ENCODE measurements around the gene AQP2. TPM values are rescaled to one million over a fixed set of nuclear protein-coding genes. Genes with fewer than 3 reads are reported as not detected.

The AQP2 gene
- total and polyA plus RNA-seq, 2 experiments from 2014 or later = 0.07 TPM; not detected in 1

- peak overlapping the region; percentile 54; the same call in 2 of the 3 replicates for H3K4me3 Mint-ChIP-seq
Observed at GRCh38 chr12:49966511-49967041, 16.0 kb downstream of the AQP2 start.

More at GRCh38 chr12:49966511-49967041, 16.0 kb downstream of the AQP2 start:
- Histone ChIP-seq H3K27me3 (ENCODE audit: insufficient read depth) (peaks cover 33% of the 10 kb centered on the region), H3K4me1 (ENCODE audit: insufficient read depth) (no peaks in the 10 kb centered on the region), H3K9me2 (ENCODE audit: insufficient read depth) (no peaks in the 10 kb centered on the region), H3K4me3 (peak overlapping the region; percentile 64; the same call in 1 of the 2 replicates), H3K27ac (ENCODE audit: low read depth) (no peak overlapping the region), H3K4me2 (peak overlapping the region; percentile 92), H3K36me3 (ENCODE audit: insufficient read depth) (no peaks in the 10 kb centered on the region), H3K79me2 (replicated peaks; ENCODE audit: insufficient read depth) (no peaks in the 10 kb centered on the region), H3F3A (replicated peaks; ENCODE audit: low read depth) (no peaks in the 10 kb centered on the region), H2AFZ (peak overlapping the region; percentile 100; the same call in 1 of the 2 replicates), H4K20me1 (replicated peaks; ENCODE audit: insufficient read depth) (no peaks in the 10 kb centered on the region)
- ATAC-seq (peak; percentile 9), DNase-seq (ENCODE audit: low spot score) (no peak)
- Mint-ChIP-seq H3K36me3 (ENCODE audit: low read depth) (no peaks in the 10 kb centered on the region; the same call in 2 of the 3 replicates), H3K27ac (no peak overlapping the region), H3K9me3 (no peaks in the 10 kb centered on the region), H3K27me3 (ENCODE audit: insufficient read depth, low read depth, poor library complexity) (peaks cover 22% of the 10 kb centered on the region), H3K4me1 (peaks cover 8% of the 10 kb centered on the region)
- no peak for TF ChIP-seq POLR2AphosphoS5 (IDR thresholded peaks at IDR 0.05; ENCODE audit: low read depth)
- TF ChIP-seq ZNF114 (CRISPR knock-in tag; IDR thresholded peaks at IDR 0.05) = no peak
- TF ChIP-seq JUNB (IDR thresholded peaks at IDR 0.05; ENCODE audit: unreplicated experiment) = no peak
- TF ChIP-seq, protein P1, sequence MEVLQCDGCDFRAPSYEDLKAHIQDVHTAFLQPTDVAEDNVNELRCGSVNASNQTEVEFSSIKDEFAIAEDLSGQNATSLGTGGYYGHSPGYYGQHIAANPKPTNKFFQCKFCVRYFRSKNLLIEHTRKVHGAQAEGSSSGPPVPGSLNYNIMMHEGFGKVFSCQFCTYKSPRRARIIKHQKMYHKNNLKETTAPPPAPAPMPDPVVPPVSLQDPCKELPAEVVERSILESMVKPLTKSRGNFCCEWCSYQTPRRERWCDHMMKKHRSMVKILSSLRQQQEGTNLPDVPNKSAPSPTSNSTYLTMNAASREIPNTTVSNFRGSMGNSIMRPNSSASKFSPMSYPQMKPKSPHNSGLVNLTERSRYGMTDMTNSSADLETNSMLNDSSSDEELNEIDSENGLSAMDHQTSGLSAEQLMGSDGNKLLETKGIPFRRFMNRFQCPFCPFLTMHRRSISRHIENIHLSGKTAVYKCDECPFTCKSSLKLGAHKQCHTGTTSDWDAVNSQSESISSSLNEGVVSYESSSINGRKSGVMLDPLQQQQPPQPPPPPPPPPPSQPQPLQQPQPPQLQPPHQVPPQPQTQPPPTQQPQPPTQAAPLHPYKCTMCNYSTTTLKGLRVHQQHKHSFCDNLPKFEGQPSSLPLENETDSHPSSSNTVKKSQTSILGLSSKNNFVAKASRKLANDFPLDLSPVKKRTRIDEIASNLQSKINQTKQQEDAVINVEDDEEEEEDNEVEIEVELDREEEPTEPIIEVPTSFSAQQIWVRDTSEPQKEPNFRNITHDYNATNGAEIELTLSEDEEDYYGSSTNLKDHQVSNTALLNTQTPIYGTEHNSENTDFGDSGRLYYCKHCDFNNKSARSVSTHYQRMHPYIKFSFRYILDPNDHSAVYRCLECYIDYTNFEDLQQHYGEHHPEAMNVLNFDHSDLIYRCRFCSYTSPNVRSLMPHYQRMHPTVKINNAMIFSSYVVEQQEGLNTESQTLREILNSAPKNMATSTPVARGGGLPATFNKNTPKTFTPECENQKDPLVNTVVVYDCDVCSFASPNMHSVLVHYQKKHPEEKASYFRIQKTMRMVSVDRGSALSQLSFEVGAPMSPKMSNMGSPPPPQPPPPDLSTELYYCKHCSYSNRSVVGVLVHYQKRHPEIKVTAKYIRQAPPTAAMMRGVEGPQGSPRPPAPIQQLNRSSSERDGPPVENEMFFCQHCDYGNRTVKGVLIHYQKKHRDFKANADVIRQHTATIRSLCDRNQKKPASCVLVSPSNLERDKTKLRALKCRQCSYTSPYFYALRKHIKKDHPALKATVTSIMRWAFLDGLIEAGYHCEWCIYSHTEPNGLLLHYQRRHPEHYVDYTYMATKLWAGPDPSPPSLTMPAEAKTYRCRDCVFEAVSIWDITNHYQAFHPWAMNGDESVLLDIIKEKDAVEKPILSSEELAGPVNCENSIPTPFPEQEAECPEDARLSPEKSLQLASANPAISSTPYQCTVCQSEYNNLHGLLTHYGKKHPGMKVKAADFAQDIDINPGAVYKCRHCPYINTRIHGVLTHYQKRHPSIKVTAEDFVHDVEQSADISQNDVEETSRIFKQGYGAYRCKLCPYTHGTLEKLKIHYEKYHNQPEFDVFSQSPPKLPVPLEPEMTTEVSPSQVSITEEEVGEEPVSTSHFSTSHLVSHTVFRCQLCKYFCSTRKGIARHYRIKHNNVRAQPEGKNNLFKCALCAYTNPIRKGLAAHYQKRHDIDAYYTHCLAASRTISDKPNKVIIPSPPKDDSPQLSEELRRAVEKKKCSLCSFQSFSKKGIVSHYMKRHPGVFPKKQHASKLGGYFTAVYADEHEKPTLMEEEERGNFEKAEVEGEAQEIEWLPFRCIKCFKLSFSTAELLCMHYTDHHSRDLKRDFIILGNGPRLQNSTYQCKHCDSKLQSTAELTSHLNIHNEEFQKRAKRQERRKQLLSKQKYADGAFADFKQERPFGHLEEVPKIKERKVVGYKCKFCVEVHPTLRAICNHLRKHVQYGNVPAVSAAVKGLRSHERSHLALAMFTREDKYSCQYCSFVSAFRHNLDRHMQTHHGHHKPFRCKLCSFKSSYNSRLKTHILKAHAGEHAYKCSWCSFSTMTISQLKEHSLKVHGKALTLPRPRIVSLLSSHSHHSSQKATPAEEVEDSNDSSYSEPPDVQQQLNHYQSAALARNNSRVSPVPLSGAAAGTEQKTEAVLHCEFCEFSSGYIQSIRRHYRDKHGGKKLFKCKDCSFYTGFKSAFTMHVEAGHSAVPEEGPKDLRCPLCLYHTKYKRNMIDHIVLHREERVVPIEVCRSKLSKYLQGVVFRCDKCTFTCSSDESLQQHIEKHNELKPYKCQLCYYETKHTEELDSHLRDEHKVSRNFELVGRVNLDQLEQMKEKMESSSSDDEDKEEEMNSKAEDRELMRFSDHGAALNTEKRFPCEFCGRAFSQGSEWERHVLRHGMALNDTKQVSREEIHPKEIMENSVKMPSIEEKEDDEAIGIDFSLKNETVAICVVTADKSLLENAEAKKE (CRISPR knock-in tag; IDR thresholded peaks at IDR 0.05) = no peak
- TF ChIP-seq EZH2phosphoT487 (IDR thresholded peaks at IDR 0.05; ENCODE audit: unreplicated experiment) = no peak
- TF ChIP-seq CTCF (conservative IDR thresholded peaks at IDR 0.05; ENCODE audit: low read depth in 2 of 2) = no peak
- no peak for TF ChIP-seq ZNF331 (CRISPR knock-in tag; IDR thresholded peaks at IDR 0.05; ENCODE audit: low read depth)
- TF ChIP-seq NANOG (IDR thresholded peaks at IDR 0.05; ENCODE audit: borderline replicate concordance) = no peak
- TF ChIP-seq, protein P2, sequence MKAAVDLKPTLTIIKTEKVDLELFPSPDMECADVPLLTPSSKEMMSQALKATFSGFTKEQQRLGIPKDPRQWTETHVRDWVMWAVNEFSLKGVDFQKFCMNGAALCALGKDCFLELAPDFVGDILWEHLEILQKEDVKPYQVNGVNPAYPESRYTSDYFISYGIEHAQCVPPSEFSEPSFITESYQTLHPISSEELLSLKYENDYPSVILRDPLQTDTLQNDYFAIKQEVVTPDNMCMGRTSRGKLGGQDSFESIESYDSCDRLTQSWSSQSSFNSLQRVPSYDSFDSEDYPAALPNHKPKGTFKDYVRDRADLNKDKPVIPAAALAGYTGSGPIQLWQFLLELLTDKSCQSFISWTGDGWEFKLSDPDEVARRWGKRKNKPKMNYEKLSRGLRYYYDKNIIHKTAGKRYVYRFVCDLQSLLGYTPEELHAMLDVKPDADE (IDR thresholded peaks at IDR 0.05) = no peak
- no peak for TF ChIP-seq STAT1 (IDR thresholded peaks at IDR 0.05; ENCODE audit: unreplicated experiment)
- no peak for TF ChIP-seq CREB1 (CRISPR knock-in tag; IDR thresholded peaks at IDR 0.05; ENCODE audit: low read depth)

Measured in GM23338 (cell line).